Transverse colon (tissue), 4 donors: ENCODE results near the gene OCRL. TPM values are rescaled to one million over a fixed set of nuclear protein-coding genes. Genes with fewer than 3 reads are reported as not detected.

Experiments used
- DNase-seq: peaks from one replicate; pipeline ENCODE4 v3.0.0-alpha.2; 2019
- H3K27ac ChIP-seq, 4 donors: fragments of 200-600 bp; sonication (generic); 2 replicates each; pipeline ENCODE4 v1.5.1; 2016 to 2018; ENCODE audit warnings: inconsistent platforms in 4 of 4
- H3K27me3 ChIP-seq: fragments of 200-600 bp; sonication (generic); 2 replicates; pipeline ENCODE4 v1.5.1; 2017; ENCODE audit warnings: inconsistent platforms
- H3K36me3 ChIP-seq, 4 donors: fragments of 200-600 bp; sonication (generic); 2 replicates each; pipeline ENCODE4 v1.5.1; 2017 to 2019; ENCODE audit warnings: inconsistent platforms in 4 of 4
- H3K4me1 ChIP-seq, 4 donors: fragments of 200-600 bp; sonication (generic); 2 replicates each; pipeline ENCODE4 v1.5.1; 2017 to 2020; ENCODE audit warnings: inconsistent platforms in 4 of 4
- H3K4me3 ChIP-seq, 4 donors: fragments of 200-600 bp; sonication (generic); 1 replicate in 1 of 4; 2 replicates in 3 of 4; pipeline versions ENCODE4 v1.5.1 to v1.6.1; 2017 to 2019; ENCODE audit warnings: inconsistent platforms in 4 of 4
- H3K9me3 ChIP-seq, 2 donors: fragments of 200-600 bp; sonication (generic); 2 replicates each; pipeline ENCODE4 v1.5.1; 2017 to 2019; ENCODE audit warnings: inconsistent platforms in 2 of 2
- CTCF ChIP-seq, 5 experiments: fragments of 200-600 bp in 3 of 5; fragments of 450-650 bp in 2 of 5; sonication (generic) in 3 of 5; IDR thresholded peaks; 1 replicate in 2 of 5; 2 replicates in 3 of 5; pipeline ENCODE4 v1.5.1; 2016 to 2017; ENCODE audit warnings: antibody characterized with exemption in 5 of 5, inconsistent platforms in 3 of 5, mild to moderate bottlenecking in 2 of 5, moderate library complexity in 1 of 5
- EP300 ChIP-seq: sonication (generic); formaldehyde crosslinking; IDR thresholded peaks from one replicate; pipeline ENCODE4 v1.6.1; 2017; ENCODE audit warnings: antibody characterized with exemption, low read depth
- POLR2A ChIP-seq: fragments of 450-650 bp; IDR thresholded peaks from one replicate; pipeline ENCODE4 v1.6.1; 2016; ENCODE audit warnings: antibody characterized with exemption, mild to moderate bottlenecking, moderate library complexity
- POLR2AphosphoS5 ChIP-seq, 3 donors: sonication (generic); formaldehyde crosslinking; IDR thresholded peaks; one replicate each; pipeline ENCODE4 v1.6.1; 2016; ENCODE audit warnings: antibody characterized with exemption in 3 of 3
- WGBS, 2 donors: methylation state at CpG; one replicate each; pipeline ENCODE4 v1.1.5; 2018; ENCODE audit warnings: low coverage in 1 of 2; 5-methylcytosine and 5-hydroxymethylcytosine counted together
- in situ Hi-C, 4 donors: fragments of 200-750 bp; cut with MboI; loops; one replicate each; pipeline versions ENCODE4 v1.15.0 to v1.15.1; 2017; ENCODE audit warnings: low sequenced_read_pairs in 3 of 4, low pct_ligation_motif_present in 1 of 4, low pct_unique_long_range_greater_than_20kb in 1 of 4
- intact Hi-C: fragments of 100-400 bp; cut with DNase I; formaldehyde crosslinking; loops from one replicate; pipeline ENCODE4 v1.15.1; 2023; ENCODE audit warnings: low total_unique reads
- total RNA-seq, 4 donors: library from RNA; depleted of rRNA; stranded (reverse); fragments of >200 nt; gene quantifications; one replicate each; pipeline ENCODE4 v1.1.0, GENCODE V29; 2016

Gene OCRL
- total RNA-seq, 4 donors from 2014 or later, result 14.2 to 27.9 (median 20.0) TPM

- DNase-seq, result no peak
- Histone ChIP-seq H3K27ac (no peak overlapping the region), H3K27me3 (no peaks in the 10 kb centered on the region), H3K4me3 (no peak overlapping the region), H3K4me1 (no peaks in the 10 kb centered on the region), H3K9me3 (no peaks in the 10 kb centered on the region), H3K36me3 (no peaks in the 10 kb centered on the region)
- TF ChIP-seq POLR2AphosphoS5 (IDR thresholded peaks at IDR 0.05), result no peak
- TF ChIP-seq CTCF (IDR thresholded peaks at IDR 0.05), result no peak
- no peak for TF ChIP-seq POLR2A
- no peak for TF ChIP-seq EP300
- 46% methylated on average over 3 of the region's 3 CpGs; no CpG with 5 or more reads in 1 of the 2 donors for WGBS, 2 donors
- in situ Hi-C loops, result loop anchor here in 1 of 4 donors (25.0 kb wide), 1 partner anchor 211 kb away; the partner anchor contains the start of gene ZDHHC9
- intact Hi-C loops, result no loop called here
These were observed 86.0 kb downstream of the OCRL start for GRCh38 chrX:129626026-129626425.

GRCh38 chrX:129629837-129630236 lies 89.8 kb downstream of the OCRL start:
- Histone ChIP-seq H3K9me3 (no peaks in the 10 kb centered on the region), H3K27ac (no peak overlapping the region), H3K4me3 (no peak overlapping the region), H3K4me1 (no peaks in the 10 kb centered on the region), H3K36me3 (no peaks in the 10 kb centered on the region), H3K27me3 (no peaks in the 10 kb centered on the region)
- TF ChIP-seq POLR2AphosphoS5 (IDR thresholded peaks at IDR 0.05) (no peak), POLR2A (no peak), EP300 (no peak), CTCF (IDR thresholded peaks at IDR 0.05) (no peak)
- intact Hi-C loops, result no loop called here
- in situ Hi-C loops, result loop anchor here in 3 of 4 donors (10.0 to 25.0 kb wide), 3 partner anchors 85 to 207 kb away; partner anchors contain the start of gene ZDHHC9 (in 1 of the 3)
- WGBS, 2 donors, result 73% methylated on average over 6 of the region's 7 CpGs; no CpG with 5 or more reads in 1 of the 2 donors
- no peak for DNase-seq

GRCh38 chrX:129631849-129632248 lies 91.8 kb downstream of the OCRL start:
- Histone ChIP-seq H3K9me3 (no peaks in the 10 kb centered on the region), H3K4me3 (no peak overlapping the region), H3K4me1 (peaks cover 0 to 6% (median 1%) of the 10 kb centered on the region in 4 donors), H3K27ac (no peak overlapping the region), H3K27me3 (no peaks in the 10 kb centered on the region), H3K36me3 (no peaks in the 10 kb centered on the region)
- in situ Hi-C loops (loop anchor here in 3 of 4 donors (10.0 to 25.0 kb wide), 3 partner anchors 83 to 205 kb away; partner anchors contain the start of gene ZDHHC9 (in 1 of the 3)), intact Hi-C loops (no loop called here)
- WGBS, 2 donors, result 87% methylated on average over 5 of the region's 5 CpGs; no CpG with 5 or more reads in 1 of the 2 donors
- no peak for TF ChIP-seq POLR2AphosphoS5 (IDR thresholded peaks at IDR 0.05)
- no peak for TF ChIP-seq POLR2A
- TF ChIP-seq CTCF (IDR thresholded peaks at IDR 0.05), result no peak
- no peak for TF ChIP-seq EP300
- no peak for DNase-seq

- H3K9me3 ChIP-seq, result no peaks in the 10 kb centered on the region
- no peak for TF ChIP-seq POLR2A
- TF ChIP-seq EP300, result no peak
- no peak for TF ChIP-seq POLR2AphosphoS5 (IDR thresholded peaks at IDR 0.05)
- no peak for TF ChIP-seq CTCF (IDR thresholded peaks at IDR 0.05)
- in situ Hi-C loops (loop anchor here in 3 of 4 donors (10.0 to 25.0 kb wide), 3 partner anchors 82 to 205 kb away; partner anchors contain the start of gene ZDHHC9 (in 1 of the 3)), intact Hi-C loops (no loop called here)
- H3K27me3 ChIP-seq, result no peaks in the 10 kb centered on the region
- no peak for DNase-seq
- H3K27ac ChIP-seq, result no peak overlapping the region
- WGBS, 2 donors, result 65% methylated on average over 7 of the region's 7 CpGs; no CpG with 5 or more reads in 1 of the 2 donors
- H3K4me3 ChIP-seq, result no peak overlapping the region
- H3K4me1 ChIP-seq, result peaks cover 0 to 8% (median 3%) of the 10 kb centered on the region in 4 donors
- H3K36me3 ChIP-seq, result no peaks in the 10 kb centered on the region
These were observed 92.4 kb downstream of the OCRL start for GRCh38 chrX:129632443-129632842.
